Right atrium auricular region (tissue), 2 donors: ENCODE measurements around the gene SFXN5. TPM values are rescaled to one million over a fixed set of nuclear protein-coding genes. Genes with fewer than 3 reads are reported as not detected.

ENCODE experiments used
- DNase-seq: peaks from one replicate; pipeline ENCODE4 v3.0.0-alpha.2; 2019; ENCODE audit warnings: low spot score
- H3K27ac ChIP-seq, 2 donors: fragments of 200-600 bp; sonication (generic); 1 replicate in 1 of 2; 2 replicates in 1 of 2; pipeline ENCODE4 v1.5.1; 2016 to 2019
- H3K27me3 ChIP-seq, 2 donors: fragments of 200-600 bp; sonication (generic); one replicate each; pipeline versions ENCODE4 v1.5.1 to v1.6.0; 2017 to 2019
- H3K36me3 ChIP-seq: fragments of 200-600 bp; sonication (generic); one replicate; pipeline ENCODE4 v1.5.1; 2016
- H3K4me1 ChIP-seq, 2 donors: fragments of 200-600 bp; sonication (generic); one replicate each; pipeline versions ENCODE4 v1.5.1 to v1.6.0; 2017 to 2019
- H3K4me3 ChIP-seq, 2 donors: fragments of 200-600 bp; sonication (generic); 1 replicate in 1 of 2; 2 replicates in 1 of 2; pipeline ENCODE4 v1.5.1; 2017 to 2019; ENCODE audit warnings: mild to moderate bottlenecking in 1 of 2, moderate library complexity in 1 of 2
- H3K9me3 ChIP-seq, 2 donors: fragments of 200-600 bp; sonication (generic); one replicate each; pipeline ENCODE4 v1.5.1; 2019
- CTCF ChIP-seq, 2 donors: fragments of 200-600 bp; sonication (generic); IDR thresholded peaks; one replicate each; pipeline ENCODE4 v1.5.1; 2019; ENCODE audit warnings: antibody characterized with exemption in 2 of 2
- total RNA-seq, 2 donors: library from RNA; depleted of rRNA; stranded (reverse); fragments of >200 nt; gene quantifications; one replicate each; pipeline ENCODE4 v1.1.0, GENCODE V29; 2016

The SFXN5 gene
- total RNA-seq, 2 donors from 2014 or later: 4.5 to 5.8 TPM

GRCh38 chr2:72936660-72937355 is 134.7 kb downstream of the SFXN5 start:
- Histone ChIP-seq H3K27ac (no peak overlapping the region), H3K4me1 (no peaks in the 10 kb centered on the region), H3K4me3 (no peak overlapping the region), H3K27me3 (no peaks in the 10 kb centered on the region), H3K9me3 (no peaks in the 10 kb centered on the region), H3K36me3 (no peaks in the 10 kb centered on the region)
- TF ChIP-seq CTCF (IDR thresholded peaks at IDR 0.05): no peak
- DNase-seq: no peak

GRCh38 chr2:72935611-72935957 is 135.9 kb downstream of the SFXN5 start:
- TF ChIP-seq CTCF (IDR thresholded peaks at IDR 0.05): no peak
- Histone ChIP-seq H3K36me3 (no peaks in the 10 kb centered on the region), H3K4me3 (no peak overlapping the region), H3K9me3 (no peaks in the 10 kb centered on the region), H3K27ac (no peak overlapping the region), H3K4me1 (no peaks in the 10 kb centered on the region), H3K27me3 (no peaks in the 10 kb centered on the region)
- DNase-seq: no peak

GRCh38 chr2:72934683-72935610 is 136.6 kb downstream of the SFXN5 start:
- DNase-seq: no peak

GRCh38 chr2:72933646-72934151 is 137.8 kb downstream of the SFXN5 start:
- no peaks in the 10 kb centered on the region for H3K36me3 ChIP-seq
- no peaks in the 10 kb centered on the region for H3K9me3 ChIP-seq
- DNase-seq: no peak
- no peak overlapping the region for H3K27ac ChIP-seq
- no peaks in the 10 kb centered on the region for H3K27me3 ChIP-seq
- no peak overlapping the region for H3K4me3 ChIP-seq
- no peak for TF ChIP-seq CTCF (IDR thresholded peaks at IDR 0.05)
- no peaks in the 10 kb centered on the region for H3K4me1 ChIP-seq

More at GRCh38 chr2:72934683-72935610, 136.6 kb downstream of the SFXN5 start:
- H3K27ac ChIP-seq: no peak overlapping the region
- H3K9me3 ChIP-seq: no peaks in the 10 kb centered on the region
- H3K4me1 ChIP-seq: no peaks in the 10 kb centered on the region
- no peaks in the 10 kb centered on the region for H3K36me3 ChIP-seq
- no peak for TF ChIP-seq CTCF (IDR thresholded peaks at IDR 0.05)
- H3K27me3 ChIP-seq: no peaks in the 10 kb centered on the region
- no peak overlapping the region for H3K4me3 ChIP-seq

GRCh38 chr2:72933207-72933606 is 138.3 kb downstream of the SFXN5 start:
- Histone ChIP-seq H3K9me3 (no peaks in the 10 kb centered on the region), H3K4me1 (no peaks in the 10 kb centered on the region), H3K27ac (no peak overlapping the region), H3K27me3 (no peaks in the 10 kb centered on the region), H3K36me3 (no peaks in the 10 kb centered on the region), H3K4me3 (no peak overlapping the region)
- TF ChIP-seq CTCF (IDR thresholded peaks at IDR 0.05): no peak
- DNase-seq: no peak
